ENCODE measurements around the gene RFPL3.
"Not testable (repeated sequence)": the region's sequence is repeated elsewhere in the genome, so short reads cannot be mapped to it uniquely, and the experiment has no call there.

Gene RFPL3
- total RNA-seq = 0 reads per million in 4 donors

DNA sequence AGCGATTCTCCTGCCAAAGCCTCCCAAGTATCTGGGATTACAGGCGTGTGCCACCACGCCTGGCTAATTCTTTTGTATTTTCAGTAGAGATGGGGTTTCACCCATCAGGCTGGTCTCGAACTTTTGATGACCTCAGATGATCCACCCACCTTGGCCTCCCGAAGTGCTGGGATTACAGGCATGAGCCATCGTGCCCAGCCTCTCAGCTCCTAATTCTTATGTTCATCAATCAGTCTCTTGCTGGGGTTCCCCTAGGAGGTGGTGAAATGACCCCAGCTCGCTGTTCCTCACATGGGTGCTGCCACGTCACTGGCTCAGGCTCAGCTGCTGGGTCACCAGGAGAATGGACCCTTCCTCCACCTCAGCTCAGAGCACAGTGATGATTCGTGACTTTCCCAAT is at the start of gene RFPL3:
Gene RFPL3 (plus strand): TSS at position 301 of the 400 bp plus-strand sequence. CDS start 205 bp downstream, outside the sequence.
- DNase-seq = not testable (repeated sequence)

DNA sequence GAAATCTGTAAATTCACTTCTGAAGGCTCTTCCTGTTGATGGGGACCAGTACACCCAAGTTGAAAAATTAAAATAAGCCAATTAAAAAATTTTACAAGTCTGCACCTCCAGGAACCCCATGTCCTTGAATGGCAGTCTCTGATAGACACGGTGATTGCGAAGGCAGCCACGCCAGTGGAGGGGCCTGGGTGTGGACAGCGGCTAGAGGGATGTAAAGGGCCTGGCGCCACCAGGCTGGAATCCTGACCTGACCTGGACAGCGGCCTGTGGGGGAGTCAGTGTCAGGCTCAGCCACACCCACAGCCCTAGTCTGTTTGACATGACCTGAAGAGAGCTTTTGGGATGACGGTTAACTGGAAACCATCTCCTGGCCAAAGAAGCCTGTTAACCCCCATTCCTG is 49.5 kb upstream of the RFPL3 start:
- DNase-seq = no peak

DNA sequence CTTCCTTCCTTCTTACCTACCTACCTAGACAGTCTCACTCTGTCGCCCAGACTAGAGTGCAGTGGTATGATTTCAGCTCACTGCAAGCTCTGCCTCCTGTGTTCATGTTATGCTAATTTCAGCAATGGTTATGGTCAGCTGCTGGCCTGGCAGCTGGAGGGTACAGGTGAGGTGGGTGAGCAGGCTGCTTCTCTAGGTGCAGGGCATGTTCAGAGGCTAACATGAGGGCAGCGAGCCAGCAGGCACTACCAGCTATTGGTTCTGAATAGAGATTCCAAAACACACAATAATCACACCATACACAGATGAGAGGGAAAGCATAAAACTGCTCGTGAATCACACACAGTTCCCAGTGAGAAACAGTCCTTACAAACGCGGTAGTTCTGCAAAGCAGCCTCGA is 48.7 kb upstream of the RFPL3 start:
- DNase-seq = no peak

DNA sequence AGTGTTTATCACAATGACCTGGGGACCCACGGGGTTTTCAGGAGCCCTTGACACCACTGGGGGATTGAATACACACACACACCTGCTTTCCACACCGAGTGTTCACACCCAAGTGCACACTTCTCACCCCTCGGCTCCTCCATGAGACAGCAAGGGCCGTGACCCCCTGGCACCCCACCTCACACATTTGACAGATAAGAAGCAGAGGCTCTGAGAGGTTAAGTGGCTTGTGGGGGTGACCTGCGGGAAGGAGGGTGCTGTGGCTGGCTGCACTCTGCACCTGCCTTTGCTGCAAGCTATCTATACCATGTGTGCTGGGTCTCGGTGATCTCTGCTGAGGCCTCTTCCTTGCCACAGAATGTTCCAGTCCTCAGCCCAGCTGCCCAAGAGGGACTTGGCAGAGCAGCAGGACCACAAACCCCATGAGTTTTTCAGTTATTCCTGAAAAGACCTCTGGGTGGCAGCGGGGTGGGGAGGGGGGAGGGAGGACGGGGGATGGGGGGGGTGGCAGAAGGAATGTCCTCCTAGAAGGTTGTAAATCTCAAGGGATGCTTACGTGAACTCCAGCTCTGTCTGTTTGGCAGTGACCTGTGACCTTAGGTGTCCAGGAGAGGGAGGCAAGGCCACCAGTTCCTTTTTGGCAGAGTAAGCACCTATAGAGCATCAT is 47.9 kb upstream of the RFPL3 start:
- no peak for DNase-seq

DNA sequence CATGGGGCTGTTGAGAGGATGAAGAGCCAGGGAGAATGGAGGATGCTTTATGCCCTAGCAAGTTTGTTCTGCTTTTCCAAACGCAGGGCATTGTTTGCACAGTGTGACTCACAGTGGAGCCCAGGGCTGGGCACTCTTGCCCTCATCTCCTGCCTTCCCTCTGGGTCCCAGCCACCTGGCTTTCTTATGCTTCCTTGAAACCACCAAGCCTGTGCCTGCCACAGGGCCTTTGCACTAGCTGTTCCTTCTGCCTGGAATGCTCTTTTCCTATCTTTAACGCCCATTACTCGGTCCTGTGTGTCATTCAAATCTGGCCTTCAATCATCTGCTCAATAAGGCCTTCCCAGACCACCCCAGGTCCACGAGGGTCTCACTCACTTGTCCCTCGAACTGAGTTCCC is 46.9 kb upstream of the RFPL3 start:
- DNase-seq = no peak

DNA sequence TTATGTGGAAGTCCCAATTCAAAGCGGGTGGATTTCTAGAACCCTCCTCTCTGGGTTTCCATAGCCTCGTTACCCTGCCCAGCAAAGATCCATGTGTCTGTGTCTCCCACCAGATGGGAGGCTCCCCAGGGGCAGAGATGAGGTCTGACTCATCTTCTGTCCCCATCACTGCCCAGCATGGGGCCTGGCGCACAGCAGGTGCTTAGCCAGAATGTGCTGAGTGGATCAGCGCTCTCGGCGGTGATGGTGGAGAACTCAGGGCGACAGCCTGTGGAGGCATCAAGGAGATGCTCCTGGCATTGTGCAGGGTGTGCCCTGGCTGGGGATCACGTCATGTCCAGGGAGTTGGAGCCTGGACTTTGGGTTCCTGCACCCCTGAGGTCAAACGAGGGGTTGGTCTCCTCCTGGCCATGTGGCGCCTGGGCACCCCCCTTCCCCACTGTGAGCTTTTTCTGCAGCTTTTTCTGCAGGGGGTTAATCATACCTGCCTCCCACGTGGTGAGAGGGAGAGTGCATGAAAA is 46.1 kb upstream of the RFPL3 start:
- DNase-seq = no peak

DNA sequence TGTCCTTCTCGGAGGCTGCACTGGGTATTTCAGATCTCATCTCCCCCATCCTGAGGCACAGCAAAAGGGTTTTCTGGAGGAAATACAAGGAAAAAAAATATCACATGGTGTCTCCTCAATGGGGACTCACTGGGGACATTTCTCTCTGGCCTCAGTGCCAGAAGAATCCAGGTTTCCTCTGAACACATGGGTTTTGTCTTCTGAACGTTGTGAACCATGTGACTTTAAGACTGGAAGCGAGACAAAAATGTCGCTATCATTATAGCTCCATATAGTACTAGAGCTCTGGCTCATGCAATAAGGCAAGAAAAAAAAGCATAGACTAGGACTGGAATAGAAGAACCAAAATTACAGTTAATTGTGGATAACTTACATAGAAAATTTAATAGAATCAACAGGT is 44.9 kb upstream of the RFPL3 start:
- no peak for DNase-seq

DNA sequence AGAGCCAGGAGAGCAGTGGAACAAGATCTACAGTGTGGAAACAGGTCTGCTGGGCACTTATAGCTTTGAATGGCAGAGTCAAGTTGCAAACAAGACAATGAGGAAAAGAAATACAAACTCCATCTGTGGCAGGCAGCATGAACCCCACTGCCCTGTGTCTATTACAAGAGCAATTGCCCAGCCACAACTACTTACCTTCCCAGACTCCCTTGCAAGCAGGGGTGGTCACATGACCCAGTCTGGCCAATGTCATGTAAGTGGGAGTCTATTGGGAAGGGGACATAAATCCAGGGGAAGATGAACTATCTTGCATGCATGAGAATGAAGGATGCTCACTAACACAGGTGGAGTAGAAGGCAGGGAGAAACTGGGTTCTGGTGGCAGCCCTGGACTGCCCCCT is 44.1 kb upstream of the RFPL3 start:
- no peak for DNase-seq

DNA sequence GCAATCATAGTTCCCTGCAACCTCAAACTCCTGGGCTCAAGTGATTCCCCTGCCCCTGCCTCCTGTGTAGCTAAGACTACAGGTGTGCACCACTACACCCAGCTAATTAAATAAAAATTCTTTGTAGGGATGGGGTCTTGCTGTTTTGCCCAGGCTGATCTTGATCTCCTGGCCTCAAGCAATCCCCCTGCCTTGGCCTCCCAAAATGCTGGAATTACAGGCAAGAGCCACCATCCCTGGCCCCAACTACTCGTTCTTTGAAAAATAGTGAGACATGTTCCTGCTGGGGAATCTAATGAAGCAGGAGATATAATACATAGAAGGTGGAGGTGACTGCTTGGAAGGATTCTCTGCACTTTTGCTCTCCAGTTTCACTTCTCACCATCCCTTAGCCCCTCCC is 40.1 kb upstream of the RFPL3 start:
- no peak for DNase-seq

DNA sequence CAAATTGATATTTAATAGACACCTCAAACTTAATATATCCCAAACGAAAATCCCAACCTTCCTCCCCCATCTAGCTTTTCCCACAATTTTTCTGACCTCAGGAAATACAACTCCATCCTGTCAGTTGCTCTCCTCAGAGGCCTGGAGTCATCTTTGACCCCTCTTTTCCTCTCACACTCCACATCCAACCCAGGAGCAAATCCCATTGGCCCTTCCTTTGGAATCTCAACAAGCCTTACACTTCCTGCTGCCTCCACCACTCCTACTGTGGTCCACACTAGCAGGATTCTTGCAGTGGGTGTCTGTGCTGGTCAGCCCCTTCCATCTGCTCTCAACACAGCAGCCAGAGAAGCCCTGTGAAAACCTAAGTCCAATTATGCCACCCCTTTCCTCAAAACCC is 39.3 kb upstream of the RFPL3 start:
- no peak for DNase-seq

DNA sequence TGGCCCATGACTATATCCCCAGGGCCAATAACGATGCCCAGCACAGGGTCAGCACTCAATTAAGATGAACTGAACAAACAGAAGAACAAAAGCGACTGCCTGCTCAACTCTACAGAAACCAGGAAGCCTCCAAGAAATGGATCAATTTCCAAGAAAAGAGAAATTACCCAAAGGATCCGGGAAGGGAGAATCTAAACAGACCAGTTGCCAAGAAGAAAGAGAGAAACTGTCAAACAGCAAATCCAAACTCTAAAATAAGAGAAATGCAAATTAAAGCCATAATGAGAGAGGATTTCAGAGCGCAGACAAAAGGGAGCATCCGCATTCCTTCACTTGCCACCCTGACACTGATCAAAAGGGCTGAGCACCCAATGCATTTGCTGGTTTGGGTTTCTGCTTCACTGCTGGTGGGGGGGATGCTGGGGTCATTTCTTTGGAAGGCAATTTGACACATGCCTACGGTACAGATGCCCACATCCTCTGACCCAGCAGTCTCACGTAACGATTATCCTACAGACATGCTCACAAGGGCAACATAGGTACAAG is 37.7 kb upstream of the RFPL3 start:
- no peak for DNase-seq

DNA sequence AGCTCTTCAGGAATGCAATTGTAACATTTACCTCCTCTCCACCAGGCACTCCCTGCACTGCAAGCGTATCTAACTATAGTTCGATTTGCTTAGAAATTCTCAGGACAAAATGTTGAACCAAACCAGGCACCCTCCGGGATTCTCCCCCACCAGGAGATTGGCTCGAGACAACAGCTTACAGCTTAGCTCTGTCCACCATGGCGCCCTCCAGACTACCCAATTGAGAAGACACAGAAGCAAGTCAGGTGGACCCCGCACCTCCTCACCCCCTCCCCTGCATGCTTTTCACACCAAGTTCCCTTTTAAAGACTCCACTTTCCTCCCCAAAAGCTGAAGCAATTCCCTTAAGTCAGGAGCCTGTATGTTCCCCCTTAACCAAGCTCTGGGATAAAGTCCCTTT is 34.7 kb upstream of the RFPL3 start:
- no peak for DNase-seq

DNA sequence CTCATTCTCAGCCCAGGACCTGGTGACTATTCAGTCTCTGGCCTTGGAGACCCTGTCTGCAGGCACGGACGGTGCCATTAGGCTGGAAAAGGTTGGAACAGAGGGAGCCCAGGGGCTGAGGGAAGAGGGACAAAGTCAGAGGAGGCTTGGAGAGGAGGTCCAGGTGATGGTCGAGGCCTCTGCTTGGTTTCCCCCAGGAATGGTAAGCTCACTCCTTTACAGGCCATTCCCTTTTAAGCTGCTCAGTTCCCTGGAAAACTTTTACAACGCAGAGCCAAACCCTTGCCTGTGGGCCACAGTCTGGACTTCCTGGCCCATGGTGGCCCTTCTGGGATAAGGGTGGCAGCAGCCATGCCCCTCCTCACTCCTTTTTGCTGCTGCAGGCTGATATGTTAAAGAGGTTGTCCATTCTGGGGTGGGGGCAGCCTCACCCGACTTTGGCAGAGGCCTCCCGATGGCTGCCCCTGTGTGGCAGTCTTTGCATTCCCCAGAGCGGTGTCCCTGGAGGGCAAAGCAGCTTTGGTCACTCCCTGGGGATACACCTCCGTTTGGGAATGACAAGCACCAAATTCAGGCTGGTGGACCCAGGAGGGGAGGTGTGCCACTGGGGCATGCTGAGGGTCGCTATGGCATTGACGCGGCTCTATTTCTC is 34.0 kb upstream of the RFPL3 start:
- no peak for DNase-seq

DNA sequence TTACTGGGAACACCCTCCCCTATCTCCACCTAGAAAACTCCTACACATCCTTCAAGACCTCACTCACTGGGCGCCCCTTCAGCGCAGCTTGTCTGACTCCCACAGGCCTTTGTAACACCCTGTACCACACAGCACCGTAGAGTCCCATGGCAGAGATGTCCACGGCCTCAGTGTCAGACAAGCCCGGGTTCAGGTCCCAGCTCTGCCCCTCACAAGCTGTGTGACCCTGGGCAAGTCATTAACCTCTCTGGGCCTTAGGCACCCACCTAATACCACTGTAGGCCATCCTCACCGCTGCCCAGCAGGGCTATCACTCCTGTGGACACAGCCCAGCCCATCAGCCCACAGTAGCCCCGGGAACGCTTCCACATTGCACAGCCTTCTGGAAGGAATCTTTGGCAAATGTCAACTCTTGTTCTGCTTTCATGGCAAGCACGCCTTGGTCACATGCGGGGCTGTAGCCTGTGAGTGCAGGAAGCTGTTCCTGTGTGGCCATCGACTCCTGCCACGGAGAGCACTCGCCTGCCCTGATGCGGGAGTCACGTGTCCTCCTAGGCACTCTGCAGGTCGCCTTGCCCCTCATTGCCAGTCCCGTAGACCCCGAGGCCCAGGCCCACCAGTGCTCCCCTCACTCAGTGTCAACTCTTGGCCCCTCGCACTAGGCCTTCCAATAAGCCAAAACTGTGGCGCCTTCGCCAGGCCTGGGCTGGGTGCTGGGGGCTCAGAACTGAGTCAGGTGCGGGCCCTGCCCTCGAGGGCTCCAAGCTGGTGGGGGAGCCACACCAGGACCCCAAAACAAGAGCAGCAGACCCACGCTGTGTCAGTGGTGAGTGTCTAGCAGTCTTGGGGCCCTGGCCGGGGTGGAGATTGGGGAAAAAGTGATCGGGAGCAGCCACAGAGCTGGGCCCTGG is 32.9 kb upstream of the RFPL3 start:
- DNase-seq = no peak

DNA sequence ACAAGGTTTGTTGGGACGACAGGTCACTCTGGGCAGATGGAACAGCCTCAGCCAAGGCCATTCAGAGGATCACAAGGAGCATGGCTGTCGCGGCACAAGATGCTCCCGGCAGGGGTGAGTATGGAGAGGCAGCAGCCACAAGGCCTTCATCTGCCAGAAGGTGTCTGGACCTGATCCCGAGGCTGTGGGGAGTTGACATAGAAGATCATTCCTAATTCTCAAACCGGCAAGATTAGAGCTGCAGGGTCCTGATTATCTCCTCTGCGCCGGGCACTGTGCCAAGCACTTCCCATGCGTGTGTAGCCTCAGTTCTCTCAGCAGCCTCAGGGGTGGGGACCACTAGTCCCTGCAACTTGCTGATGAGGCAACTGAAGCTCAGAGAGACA is 32.3 kb upstream of the RFPL3 start:
- DNase-seq = no peak

DNA sequence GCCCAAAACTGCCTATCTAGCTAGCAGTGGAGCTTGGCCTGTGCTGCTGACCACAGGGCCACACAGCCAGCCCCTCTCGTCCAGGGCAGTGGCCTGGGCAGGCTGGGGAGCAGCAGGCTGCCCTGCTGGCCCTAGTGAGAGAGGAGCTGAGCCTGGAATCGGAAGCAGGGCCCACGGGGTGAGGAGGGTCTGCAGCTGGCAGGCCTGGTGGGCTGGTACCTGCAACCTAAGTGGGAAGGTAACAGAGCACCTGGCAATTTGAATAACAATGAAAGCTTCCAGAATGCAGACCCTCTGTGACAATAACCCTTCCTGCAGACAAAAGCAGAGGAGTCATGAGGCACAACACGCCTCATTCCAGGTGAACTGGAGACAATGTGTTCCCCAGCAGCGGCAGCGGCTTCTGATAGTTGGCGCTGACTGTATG is 31.8 kb upstream of the RFPL3 start:
- DNase-seq = no peak

DNA sequence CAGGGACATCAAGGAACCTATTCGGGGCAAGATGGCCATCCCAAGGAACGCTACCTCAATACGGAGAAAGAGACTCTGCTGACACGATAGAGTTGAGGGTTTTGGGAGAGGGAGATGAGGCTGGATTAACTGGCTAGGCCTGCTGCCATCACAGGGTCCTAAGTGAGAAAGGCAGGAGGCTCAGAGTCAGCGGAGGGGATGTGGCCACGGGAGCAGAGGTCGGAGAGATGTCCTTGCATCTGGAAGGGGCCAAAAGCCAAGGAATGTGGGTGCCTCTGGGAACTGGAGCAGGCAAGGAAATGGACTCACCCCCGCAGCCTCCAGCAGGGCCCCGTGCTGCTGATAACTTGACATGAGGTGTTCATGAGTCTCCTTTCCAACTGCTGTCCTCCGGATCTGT is 31.0 kb upstream of the RFPL3 start:
- no peak for DNase-seq

DNA sequence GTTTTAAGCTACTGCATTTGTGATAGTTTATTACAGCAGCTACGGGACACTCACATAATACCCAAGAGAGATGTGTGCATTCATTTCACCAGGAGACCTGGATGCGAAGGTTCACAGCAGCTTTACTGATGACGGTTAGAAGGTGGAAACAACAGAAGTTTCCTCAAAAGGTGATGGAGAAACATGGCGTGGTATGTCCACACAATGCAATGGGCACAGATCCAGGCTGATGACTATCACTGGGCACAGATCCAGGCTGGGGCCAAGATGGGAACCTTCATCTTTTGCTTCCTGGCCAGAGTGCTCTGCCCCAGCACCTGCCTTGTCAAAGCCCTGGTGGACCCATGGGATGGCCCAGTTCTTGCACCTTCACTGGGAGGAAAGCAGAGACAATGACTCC is 30.6 kb upstream of the RFPL3 start:
- DNase-seq = no peak

DNA sequence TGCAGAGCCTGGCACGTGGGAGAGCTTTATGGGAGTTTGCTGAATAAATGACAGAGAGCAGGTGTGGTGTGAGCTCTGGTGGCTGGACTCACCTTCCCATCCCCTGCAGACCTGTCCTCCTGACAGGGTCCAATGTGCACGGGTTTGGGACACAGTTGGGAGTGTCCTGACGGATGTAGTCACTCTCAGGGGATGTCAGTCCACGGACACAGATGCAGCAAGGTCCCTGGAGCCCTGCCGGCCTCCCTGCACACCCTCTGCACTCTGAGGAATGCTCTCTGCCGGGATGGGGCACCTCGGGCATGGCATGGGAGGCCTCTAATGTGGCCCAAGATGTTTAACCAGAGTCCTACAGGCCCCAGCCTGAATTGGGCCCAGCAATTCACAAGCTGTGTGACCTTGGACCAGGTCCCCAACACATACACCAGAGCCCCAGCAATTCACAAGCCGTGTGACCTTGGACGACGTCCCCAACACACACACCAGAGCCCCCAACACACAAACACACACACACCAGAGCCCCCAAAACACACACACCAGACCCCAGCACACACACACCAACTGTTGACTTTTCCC is 30.0 kb upstream of the RFPL3 start:
- DNase-seq = no peak

DNA sequence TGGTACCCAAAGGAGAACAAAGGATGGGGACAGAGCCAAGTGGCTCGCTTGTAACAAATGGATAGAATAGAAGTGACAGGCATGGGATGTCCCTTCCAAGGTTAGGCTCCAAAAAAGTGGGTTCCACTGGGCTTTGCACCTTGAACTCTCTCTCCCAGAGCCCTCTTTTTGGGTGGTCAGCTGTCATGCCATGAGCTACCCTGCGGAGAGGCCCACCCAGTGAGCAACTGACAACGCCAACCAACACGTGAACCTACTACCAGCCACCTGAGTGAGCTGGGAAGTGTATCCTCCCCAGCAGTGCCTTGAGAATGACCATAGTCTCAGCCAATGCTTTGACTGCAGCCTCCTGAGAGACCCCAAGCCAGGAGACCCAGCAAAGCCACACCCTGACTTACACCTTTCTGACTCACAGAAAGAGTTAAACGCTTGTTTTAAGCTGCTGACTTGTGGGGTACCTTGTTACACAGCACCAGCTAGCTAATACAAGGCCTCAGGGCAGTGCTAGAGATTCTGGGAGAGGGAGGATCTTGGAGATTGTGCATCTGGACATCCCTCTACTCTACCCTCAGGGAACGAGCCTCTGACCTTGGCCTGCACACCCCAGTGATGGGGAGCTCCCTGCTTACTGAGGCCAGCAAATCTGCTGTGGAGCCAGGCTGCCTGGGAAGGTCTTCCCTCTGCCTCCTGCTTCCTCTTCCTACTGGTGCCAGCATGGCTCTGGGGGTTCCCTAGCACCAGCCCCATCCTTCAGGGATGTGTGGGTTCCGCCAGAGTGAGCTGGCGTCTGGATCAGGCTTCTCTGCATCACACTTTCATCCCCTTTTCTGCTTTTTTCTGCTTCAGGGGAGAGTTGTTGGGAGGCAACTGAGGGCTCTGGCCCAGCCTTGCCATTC is 29.1 kb upstream of the RFPL3 start:
- no peak for DNase-seq

DNA sequence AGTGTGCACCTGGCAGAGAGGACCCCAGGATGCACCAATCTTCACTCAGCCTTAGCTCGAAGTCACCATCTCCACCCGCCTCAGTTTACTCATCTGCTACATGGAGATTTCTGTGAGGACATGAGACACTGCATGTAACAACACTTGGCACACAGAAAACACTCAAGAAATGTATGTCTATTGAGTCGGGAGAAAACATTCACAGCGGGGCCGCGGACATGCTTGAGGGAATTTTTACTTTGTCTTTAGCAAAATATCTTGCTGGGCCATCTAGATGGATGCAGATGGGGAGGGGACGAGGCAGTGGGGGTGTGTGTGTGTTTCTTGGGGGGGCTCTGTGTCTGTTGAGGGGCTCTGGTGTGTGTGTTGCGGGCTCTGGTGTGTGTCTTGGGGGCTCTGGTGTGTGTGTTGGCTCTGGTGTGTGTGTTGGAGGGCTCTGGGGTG is 28.4 kb upstream of the RFPL3 start:
- no peak for DNase-seq

Data from T-helper 1 cell (primary cell).